ENCODE data around the gene RS1. TPM values are rescaled to one million over a fixed set of nuclear protein-coding genes. Genes with fewer than 3 reads are reported as not detected.

Gene RS1
- total and polyA plus RNA-seq, 2 donors (not counting 3 experiments of a cell fraction or from before 2014, with no cell fraction given), result not detected

GRCh38 chrX:18709833-18710232 is 37.9 kb upstream of the RS1 start:
- Histone ChIP-seq H3K4me1 (ENCODE audit: control insufficient read depth, extremely low read depth, insufficient read depth, low read length) (no peaks in the 10 kb centered on the region), H3K4me2 (ENCODE audit: insufficient read depth, low read length) (no peak overlapping the region), H4K20me1 (replicated peaks; ENCODE audit: control insufficient read depth, extremely low read depth, insufficient read depth, low read length) (no peaks in the 10 kb centered on the region), H3K4me3 (replicated peaks in 1 of 3; ENCODE audit: insufficient read depth in 1 of 3, low read depth in 1 of 3, low read length in 3 of 3) (no peak overlapping the region), H3K27me3 (ENCODE audit: control insufficient read depth in 2 of 2, insufficient read depth in 2 of 2, low read length in 2 of 2) (no peaks in the 10 kb centered on the region), H3K36me3 (ENCODE audit: control insufficient read depth in 2 of 2, extremely low read depth in 1 of 2, insufficient read depth in 2 of 2, low read length in 2 of 2) (no peaks in the 10 kb centered on the region), H3K79me2 (ENCODE audit: control insufficient read depth, insufficient read depth, low read length) (no peaks in the 10 kb centered on the region), H3K9me3 (replicated peaks; ENCODE audit: control insufficient read depth, insufficient read depth, low read length) (no peaks in the 10 kb centered on the region), H3K27ac (ENCODE audit: insufficient read depth, low read depth, low read length) (no peak overlapping the region), H3K9me1 (replicated peaks; ENCODE audit: control insufficient read depth, extremely low read depth, insufficient read depth, low read length) (no peaks in the 10 kb centered on the region), H2AFZ (ENCODE audit: low read depth, low read length) (no peak overlapping the region), H3K9ac (replicated peaks; ENCODE audit: extremely low read depth, insufficient read depth, low read length) (no peak overlapping the region)
- DNase-seq (ENCODE audit: low read depth, low spot score), result no peak
- POLR2A ChIA-PET, result no interaction called here
- dilution Hi-C loops (cut with MboI; ENCODE audit: extremely low pct_ligation_motif_present, low sequenced_read_pairs), result no loop called here
- TF ChIP-seq FOS (IDR thresholded peaks at IDR 0.05; ENCODE audit: borderline replicate concordance, insufficient read depth, low read length), result no peak
- no peak for TF ChIP-seq GATA2 (IDR thresholded peaks at IDR 0.05; ENCODE audit: insufficient read depth, insufficient read length, low read depth, low read length)
- TF ChIP-seq POLR2AphosphoS5 (IDR thresholded peaks at IDR 0.05; ENCODE audit: insufficient read depth, low read depth, low read length), result no peak
- TF ChIP-seq EZH2 (IDR thresholded peaks at IDR 0.05; ENCODE audit: borderline replicate concordance, low read depth, low read length, severe bottlenecking), result no peak
- TF ChIP-seq, protein P1, sequence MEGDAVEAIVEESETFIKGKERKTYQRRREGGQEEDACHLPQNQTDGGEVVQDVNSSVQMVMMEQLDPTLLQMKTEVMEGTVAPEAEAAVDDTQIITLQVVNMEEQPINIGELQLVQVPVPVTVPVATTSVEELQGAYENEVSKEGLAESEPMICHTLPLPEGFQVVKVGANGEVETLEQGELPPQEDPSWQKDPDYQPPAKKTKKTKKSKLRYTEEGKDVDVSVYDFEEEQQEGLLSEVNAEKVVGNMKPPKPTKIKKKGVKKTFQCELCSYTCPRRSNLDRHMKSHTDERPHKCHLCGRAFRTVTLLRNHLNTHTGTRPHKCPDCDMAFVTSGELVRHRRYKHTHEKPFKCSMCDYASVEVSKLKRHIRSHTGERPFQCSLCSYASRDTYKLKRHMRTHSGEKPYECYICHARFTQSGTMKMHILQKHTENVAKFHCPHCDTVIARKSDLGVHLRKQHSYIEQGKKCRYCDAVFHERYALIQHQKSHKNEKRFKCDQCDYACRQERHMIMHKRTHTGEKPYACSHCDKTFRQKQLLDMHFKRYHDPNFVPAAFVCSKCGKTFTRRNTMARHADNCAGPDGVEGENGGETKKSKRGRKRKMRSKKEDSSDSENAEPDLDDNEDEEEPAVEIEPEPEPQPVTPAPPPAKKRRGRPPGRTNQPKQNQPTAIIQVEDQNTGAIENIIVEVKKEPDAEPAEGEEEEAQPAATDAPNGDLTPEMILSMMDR (IDR thresholded peaks at IDR 0.05; ENCODE audit: extremely low read depth in 1 of 2, insufficient read depth in 1 of 2, low read depth in 1 of 2, low read length in 2 of 2), result no peak
- TF ChIP-seq MYC (IDR thresholded peaks at IDR 0.05; ENCODE audit: low read depth, low read length), result no peak
- no peak for TF ChIP-seq MAX (IDR thresholded peaks at IDR 0.05; ENCODE audit: insufficient read depth, insufficient read length)
- no peak for TF ChIP-seq JUN (IDR thresholded peaks at IDR 0.05; ENCODE audit: borderline replicate concordance, insufficient read depth, insufficient read length, low read depth)
- TF ChIP-seq POLR2A (IDR thresholded peaks at IDR 0.05; ENCODE audit: low read depth, low read length), result no peak
- no TSS peak for BruUV-seq (replicated peaks)
- CTCF ChIA-PET, result no interaction called here
- no peak for FAIRE-seq
- intact Hi-C loops (cut with micrococcal nuclease), result no loop called here

Data from endothelial cell of umbilical vein (primary cell).